ENCODE measurements around the gene BATF. TPM values are rescaled to one million over a fixed set of nuclear protein-coding genes. Genes with fewer than 3 reads are reported as not detected.

Gene BATF, protein sequence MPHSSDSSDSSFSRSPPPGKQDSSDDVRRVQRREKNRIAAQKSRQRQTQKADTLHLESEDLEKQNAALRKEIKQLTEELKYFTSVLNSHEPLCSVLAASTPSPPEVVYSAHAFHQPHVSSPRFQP
- total RNA-seq = 0.66 and 0.72 TPM in 2 replicates

DNA sequence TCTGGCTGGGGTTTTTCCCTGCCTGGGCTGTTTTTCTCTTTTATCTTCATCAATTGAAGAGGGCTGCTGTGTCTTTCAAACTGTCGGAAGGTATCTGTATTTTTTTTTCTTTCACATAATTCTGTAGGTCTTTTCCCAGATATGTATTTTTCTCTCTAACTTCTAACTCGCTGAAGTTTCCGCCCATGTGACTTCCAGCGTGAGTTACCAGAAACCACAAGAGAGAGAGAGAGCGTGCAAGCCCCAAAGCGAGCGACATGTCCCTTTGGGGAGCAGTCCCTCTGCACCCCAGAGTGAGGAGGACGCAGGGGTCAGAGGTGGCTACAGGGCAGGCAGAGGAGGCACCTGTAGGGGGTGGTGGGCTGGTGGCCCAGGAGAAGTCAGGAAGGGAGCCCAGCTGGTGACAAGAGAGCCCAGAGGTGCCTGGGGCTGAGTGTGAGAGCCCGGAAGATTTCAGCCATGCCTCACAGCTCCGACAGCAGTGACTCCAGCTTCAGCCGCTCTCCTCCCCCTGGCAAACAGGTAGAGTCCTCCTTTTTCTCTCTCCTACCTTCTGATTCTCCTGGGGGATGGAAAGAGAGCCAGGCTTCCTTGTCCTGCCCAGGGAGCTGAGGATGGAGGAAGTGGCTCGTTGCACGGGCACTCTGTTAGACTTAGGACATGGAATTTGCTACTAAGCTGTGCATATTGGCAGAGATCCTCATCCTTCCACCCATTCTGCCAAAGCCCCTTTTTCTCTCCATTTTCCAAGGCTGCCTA is at the start of gene BATF:
Gene BATF (plus strand): TSS at position 246 of the 759 bp plus-strand sequence. CDS start 214 bp downstream, at position 460.

DNA sequence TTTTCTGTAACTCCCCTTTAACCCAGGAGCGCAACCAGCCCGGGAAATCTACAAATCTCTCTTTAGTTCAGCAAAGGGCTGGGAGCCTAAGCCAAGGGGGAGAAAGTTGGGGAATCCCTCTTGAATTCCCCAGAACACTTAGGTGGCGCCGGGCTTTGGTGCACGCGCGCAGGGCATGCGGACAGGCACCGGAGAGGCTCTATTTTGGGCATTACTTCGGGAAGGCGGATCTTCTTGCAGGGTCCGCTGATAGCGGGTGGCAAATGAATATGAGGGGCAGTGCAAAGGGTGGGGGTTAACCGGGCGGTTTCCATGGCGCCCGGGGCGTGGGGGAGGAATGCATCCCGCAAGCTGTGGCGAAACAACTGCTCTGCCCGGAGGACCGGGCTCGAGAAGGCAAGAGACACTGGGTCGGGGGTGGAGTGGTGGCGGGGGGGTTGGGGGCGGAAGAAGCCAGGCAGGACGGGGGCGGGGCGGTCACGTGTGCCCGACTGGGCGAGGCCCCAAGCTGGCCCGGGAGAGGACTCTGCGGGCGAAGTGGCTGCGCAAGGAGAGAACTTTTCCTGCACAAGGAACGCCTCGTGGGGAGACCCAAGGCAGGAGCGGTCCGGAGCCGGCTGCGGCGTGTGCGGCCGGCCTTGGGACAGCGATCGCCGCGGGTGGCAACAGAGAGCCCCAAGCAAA is 56.0 kb downstream of the BATF start, which contains the start of gene FLVCR2:
Gene FLVCR2 (plus strand): TSS at position 519 of the 684 bp plus-strand sequence. CDS start 353 bp downstream, outside the sequence.

Other genes with a start within 250 kb of the BATF start
- gene FOS, start 243.6 kb upstream of the BATF start, total RNA-seq = 18.9 and 25.4 TPM in 2 replicates
- 28.2 and 77.3 TPM in 2 replicates for gene JDP2, start 94.4 kb upstream of the BATF start, total RNA-seq
- 1.1 and 1.3 TPM in 2 replicates for gene FLVCR2, start 56.2 kb downstream of the BATF start, total RNA-seq
- 7.7 and 15.8 TPM in 2 replicates for gene ERG28, start 138.4 kb downstream of the BATF start, total RNA-seq
- gene TTLL5, start 138.8 kb downstream of the BATF start, total RNA-seq = 19.5 and 38.4 TPM in 2 replicates